GM23248 (cell line): ENCODE measurements around the gene SMCO4.

ENCODE experiments used
- EZH2 ChIP-seq: fragments of 200-600 bp; sonication (generic); IDR thresholded peaks from 2 replicates; pipeline ENCODE4 v1.6.1; 2018; ENCODE audit warnings: antibody characterized with exemption, mild to moderate bottlenecking; ENCODE audit not compliant: insufficient read depth, poor library complexity, severe bottlenecking
- EZH2phosphoT487 ChIP-seq: fragments of 200-600 bp; sonication (generic); IDR thresholded peaks from 2 replicates; pipeline ENCODE4 v1.6.1; 2018; ENCODE audit warnings: antibody characterized with exemption, moderate library complexity, mild to moderate bottlenecking, low read depth; ENCODE audit not compliant: insufficient read depth

GRCh38 chr11:93520726-93521509 is 22.3 kb downstream of the SMCO4 start:
- TF ChIP-seq EZH2 = no peak
- no peak for TF ChIP-seq EZH2phosphoT487
